C4-2B (cell line): ENCODE measurements around the gene SLC44A5.

Source experiments
- H3K27ac ChIP-seq: fragments of 450-650 bp; 2 replicates; pipeline ENCODE4 v1.5.1; 2017
- ZFX ChIP-seq: fragments of 450-650 bp; IDR thresholded peaks from 2 replicates; pipeline ENCODE4 v1.6.1; 2017
- TF ChIP-seq, protein P1 (sequence below): fragments of 450-650 bp; conservative IDR thresholded peaks from 2 replicates; pipeline ENCODE4 v1.5.1; 2017; ENCODE audit warnings: mild to moderate bottlenecking

Gene SLC44A5

GRCh38 chr1:75521658-75522057, 89.3 kb downstream of the SLC44A5 start:
- H3K27ac ChIP-seq, result no peak overlapping the region
- TF ChIP-seq, protein P1, sequence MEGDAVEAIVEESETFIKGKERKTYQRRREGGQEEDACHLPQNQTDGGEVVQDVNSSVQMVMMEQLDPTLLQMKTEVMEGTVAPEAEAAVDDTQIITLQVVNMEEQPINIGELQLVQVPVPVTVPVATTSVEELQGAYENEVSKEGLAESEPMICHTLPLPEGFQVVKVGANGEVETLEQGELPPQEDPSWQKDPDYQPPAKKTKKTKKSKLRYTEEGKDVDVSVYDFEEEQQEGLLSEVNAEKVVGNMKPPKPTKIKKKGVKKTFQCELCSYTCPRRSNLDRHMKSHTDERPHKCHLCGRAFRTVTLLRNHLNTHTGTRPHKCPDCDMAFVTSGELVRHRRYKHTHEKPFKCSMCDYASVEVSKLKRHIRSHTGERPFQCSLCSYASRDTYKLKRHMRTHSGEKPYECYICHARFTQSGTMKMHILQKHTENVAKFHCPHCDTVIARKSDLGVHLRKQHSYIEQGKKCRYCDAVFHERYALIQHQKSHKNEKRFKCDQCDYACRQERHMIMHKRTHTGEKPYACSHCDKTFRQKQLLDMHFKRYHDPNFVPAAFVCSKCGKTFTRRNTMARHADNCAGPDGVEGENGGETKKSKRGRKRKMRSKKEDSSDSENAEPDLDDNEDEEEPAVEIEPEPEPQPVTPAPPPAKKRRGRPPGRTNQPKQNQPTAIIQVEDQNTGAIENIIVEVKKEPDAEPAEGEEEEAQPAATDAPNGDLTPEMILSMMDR, result no peak
- TF ChIP-seq ZFX, result no peak

GRCh38 chr1:75520862-75521475, 89.9 kb downstream of the SLC44A5 start:
- no peak for TF ChIP-seq ZFX
- TF ChIP-seq, protein P1, result no peak
- H3K27ac ChIP-seq, result no peak overlapping the region

GRCh38 chr1:75519651-75520427, 91.1 kb downstream of the SLC44A5 start:
- TF ChIP-seq ZFX, result no peak
- TF ChIP-seq, protein P1, result no peak
- no peak overlapping the region for H3K27ac ChIP-seq

GRCh38 chr1:75518686-75519085, 92.2 kb downstream of the SLC44A5 start:
- no peak overlapping the region for H3K27ac ChIP-seq
- TF ChIP-seq, protein P1, result no peak
- TF ChIP-seq ZFX, result no peak

DNA sequence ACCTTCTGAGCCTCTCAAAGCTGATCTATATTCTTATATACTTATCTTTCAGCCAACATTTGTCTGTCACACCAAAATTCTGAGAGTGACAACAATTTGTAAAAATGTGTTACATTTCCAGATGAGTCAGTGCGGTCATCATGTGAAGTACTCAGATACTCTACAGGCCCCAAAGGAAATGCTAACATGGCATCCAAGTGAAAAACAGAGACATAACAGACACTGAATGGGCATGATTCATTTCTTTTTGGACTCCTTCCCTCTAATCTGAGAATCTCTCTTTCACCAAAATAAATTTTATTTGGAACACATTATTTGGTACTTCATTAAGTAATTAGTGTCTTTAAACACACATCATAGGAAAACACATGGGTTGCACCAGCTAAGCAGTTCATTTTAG, 96.6 kb downstream of the SLC44A5 start:
- TF ChIP-seq, protein P1, result no peak
- no peak for TF ChIP-seq ZFX
- H3K27ac ChIP-seq, result no peak overlapping the region

DNA sequence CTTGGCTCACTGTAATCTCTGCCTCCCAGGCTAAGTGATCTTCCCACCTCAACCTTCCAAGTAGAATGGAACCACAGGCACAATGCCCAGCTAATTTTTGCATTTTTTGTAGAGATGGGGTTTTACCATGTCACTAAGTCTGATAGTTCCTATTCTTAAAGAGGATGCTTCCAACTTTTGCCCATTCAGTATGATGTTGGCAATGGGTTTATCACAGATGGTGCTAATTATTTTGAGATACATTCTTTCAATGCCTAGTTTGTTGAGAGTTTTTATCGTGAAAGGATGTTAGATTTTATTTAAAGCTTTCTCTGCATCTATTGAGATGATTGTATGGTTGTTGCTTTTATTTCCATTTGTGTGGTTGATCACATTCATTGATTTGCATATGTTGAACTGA, 103.9 kb downstream of the SLC44A5 start:
- H3K27ac ChIP-seq, result no peak overlapping the region
- TF ChIP-seq, protein P1, result no peak
- TF ChIP-seq ZFX, result no peak

GRCh38 chr1:75503221-75503974, 107.5 kb downstream of the SLC44A5 start:
- no peak overlapping the region for H3K27ac ChIP-seq
- TF ChIP-seq ZFX, result no peak
- TF ChIP-seq, protein P1, result no peak
